GM21360 (cell line): ENCODE measurements around the gene ADD1.
"Not testable (repeated sequence)": the region's sequence is repeated elsewhere in the genome, so short reads cannot be mapped to it uniquely, and the experiment has no call there.

Experiments used
- ATAC-seq: cut with Tn5 transposase; IDR thresholded peaks from one replicate; pipeline ENCODE4 v1.9.1; 2021; ENCODE audit warnings: mild to moderate bottlenecking, moderate library complexity; ENCODE audit not compliant: unreplicated experiment

Gene ADD1

DNA sequence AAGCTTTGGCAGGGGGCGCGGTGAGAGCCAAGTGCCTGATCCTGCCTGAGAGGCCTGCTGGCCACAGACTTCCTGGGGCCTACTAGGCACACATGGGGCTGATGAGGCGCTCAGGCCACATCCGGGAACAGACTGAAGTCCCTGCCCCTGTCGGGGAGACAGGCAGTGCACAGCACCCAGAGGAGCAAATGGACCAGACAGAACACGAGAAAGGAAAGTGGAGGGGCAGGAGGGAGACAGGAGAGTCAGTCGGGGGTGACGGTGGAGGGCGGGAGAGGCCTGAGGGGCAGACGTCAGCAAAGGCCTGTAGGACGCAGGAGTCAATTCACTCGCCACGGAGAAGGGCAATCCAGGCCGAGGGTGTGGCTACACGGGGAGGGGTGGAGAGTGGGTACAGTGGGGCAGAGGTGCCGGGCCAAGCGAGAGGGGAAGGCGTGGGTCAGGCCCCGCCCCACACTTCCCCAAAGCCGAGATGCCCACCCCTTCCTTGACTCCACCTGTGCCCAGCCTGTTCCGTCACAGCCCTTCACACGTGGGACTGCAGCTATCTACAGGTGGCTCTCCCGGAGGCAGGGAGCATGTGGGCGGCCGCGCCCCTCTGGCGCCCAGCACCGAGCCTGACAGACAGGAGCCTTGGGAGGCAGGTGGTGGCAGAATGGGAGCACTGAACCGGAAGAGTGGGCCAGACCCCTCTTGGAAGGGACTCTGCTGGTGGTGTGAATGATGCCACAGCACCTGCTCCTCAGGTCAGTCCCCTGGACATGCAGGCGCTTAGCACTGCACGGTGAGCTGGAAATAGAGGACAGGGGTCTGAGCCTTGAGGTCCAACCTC, 99.1 kb downstream of the ADD1 start:
- ATAC-seq, result no peak

DNA sequence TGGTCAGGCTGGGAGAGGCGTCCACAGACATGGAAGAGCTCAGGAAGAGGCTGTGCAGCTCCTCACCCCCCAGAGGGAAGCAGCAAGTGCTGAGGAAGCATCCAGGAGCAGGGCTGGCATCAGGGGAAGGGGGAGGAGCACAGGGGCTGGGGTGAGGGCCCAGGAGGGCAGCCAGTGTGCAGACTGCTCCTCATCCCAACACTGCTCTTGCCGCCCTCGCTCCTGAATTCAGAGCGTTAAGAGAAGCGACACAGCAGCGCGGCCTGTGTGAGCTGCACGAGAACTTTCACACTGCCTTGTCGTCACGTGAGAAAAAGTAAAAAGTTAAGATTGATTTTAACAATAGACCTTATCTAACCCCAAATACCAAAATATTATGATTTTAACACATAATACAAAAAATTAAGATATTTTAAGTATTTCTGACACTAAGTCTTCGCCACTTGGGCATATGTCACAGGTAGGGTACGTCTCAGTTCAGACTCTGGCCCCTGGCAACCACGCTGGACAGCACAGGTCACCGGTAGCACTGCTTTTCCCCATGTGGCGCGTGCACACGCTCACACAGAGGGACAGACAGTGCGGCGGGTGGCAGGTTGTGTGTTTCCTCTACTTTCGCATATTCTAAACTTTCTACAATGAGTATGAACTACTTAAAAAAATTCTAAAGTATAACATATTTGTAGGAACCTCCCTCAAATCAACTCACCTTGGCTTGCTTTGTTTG, 99.9 kb downstream of the ADD1 start:
- ATAC-seq, result no peak

DNA sequence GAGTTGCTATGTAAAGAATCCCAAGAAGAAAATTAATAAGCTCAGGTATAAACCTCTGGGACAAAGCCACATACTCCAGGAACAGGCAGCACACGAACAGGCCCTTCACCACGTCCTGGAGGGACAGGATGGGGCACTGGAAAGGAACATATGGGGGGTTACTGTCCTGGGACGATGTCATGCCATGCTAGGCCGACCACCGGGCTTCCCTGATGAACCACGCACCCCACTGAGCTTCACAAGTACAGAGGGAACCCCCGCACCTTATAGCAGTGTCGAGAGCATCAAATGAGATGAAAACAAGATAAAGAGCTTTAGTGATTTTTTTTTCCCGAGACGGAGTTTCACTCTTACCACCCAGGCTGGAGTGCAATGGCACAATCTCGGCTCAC, 100.4 kb downstream of the ADD1 start:
- no peak for ATAC-seq

DNA sequence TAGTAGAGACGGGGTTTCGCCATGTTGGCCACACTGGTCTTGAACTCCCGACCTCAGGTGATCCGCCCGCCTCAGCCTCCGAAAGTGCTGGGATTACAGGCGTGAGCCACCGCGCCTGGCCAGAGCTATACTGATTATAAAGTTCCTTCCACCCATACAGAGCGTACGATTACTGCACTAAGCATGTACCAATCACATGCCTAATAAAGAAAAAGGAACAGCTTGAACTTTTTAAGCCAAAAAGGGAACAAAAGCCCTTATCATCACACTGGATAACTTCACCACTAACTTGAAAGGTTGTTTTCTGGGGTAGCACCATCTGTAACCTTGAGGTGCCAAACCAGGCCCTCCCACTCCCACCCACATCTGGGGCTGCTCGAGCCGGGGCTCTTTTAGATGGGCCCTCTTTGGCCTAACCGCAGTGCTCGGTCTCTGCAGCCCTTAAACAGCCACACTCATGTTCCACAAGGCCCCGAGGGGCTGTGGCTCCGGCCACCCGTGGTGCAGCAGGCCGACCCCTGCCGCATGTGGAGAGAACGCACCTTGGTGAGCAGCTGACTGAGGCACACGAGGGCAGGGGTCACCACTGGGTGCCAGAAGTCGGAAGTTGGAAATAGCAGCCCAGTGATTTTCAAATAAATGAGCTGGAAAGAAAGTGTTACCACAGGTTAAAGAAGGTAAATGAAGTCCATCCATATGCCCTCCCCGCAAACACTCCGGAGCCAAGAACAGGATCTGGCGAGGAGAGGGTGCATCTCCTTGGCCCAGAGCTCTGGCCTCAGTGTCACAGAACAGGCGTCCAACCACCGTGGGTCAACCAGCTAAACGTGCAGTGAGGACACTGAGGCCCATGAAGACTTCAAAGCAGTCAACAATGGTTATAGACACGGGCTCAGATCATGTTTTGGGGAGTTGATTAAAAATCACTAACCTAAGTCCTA, 101.2 kb downstream of the ADD1 start:
- ATAC-seq, result no peak

DNA sequence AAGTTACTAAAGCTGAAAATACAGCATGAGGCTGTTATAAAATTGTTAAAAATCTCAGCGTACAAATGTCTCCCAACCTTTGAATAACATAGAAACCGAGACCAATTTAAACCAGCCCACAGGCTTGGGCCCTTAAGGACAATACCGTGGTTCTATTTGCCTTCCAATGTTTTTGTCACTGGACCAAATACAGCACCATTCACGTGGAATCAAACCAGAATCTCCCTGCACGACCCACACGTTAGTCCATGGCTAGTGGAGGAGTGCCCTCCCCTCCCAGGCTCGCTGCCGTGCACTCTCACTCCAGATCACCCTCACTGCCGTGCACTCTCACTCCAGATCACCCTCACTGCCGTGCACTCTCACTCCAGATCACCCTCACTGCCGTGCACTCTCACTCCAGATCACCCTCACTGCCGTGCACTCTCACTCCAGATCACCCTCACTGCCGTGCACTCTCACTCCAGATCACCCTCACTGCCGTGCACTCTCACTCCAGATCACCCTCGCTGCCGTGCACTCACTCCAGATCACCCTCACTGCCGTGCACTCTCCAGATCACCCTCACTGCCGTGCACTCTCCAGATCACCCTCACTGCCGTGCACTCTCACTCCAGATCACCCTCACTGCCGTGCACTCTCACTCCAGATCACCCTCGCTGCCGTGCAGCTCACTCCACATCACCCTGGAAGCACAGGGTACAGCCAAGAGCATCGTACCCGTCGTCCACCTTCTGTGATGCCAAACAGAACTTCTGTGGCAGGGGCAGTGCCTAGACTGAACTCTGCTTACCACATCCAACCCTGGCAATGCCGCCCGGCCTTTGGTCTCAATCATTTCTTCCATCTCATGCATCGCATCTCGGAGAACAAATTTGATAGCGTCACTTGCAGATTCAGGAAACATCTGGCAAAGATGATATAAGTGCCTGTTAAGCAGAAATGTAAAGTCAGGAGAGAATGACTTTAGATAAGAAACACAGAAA, 102.3 kb downstream of the ADD1 start:
- not testable (repeated sequence) for ATAC-seq

DNA sequence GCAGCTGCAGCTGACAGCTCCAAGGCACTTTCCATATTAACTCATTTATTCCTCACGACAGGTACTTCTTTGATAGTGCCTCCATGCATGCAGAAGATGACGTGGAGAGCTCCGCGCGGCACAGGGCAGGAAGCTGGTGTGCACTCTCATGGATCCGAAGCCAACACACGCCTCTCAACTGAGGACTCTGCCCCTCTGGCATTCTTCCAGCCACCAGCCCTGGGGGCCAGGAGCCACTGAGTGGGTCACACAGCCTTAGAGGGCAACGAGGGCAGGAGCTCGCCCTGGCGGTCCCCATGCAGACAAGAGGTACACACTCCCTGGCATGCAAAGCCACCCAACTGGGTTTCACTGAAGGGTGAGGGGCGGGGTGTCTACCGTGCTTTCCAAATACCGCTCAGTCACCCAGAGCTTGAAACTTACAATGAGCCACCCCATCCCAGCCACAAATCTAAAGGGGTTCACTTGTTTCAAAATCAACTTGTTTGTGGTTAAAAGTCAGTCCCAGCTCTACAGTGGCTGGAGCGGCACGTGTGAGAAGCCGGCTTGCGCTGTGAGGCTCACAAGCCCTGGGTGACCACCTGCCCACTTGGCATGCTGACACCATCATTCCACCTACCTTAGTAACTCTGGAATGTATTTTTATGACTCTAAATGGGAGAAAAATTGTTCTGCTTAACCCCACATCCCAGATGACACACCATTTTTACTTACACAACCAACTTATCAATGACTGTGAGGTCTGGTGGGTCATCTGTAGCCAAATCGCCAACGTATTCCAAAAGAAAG, 103.4 kb downstream of the ADD1 start:
- ATAC-seq, result no peak

DNA sequence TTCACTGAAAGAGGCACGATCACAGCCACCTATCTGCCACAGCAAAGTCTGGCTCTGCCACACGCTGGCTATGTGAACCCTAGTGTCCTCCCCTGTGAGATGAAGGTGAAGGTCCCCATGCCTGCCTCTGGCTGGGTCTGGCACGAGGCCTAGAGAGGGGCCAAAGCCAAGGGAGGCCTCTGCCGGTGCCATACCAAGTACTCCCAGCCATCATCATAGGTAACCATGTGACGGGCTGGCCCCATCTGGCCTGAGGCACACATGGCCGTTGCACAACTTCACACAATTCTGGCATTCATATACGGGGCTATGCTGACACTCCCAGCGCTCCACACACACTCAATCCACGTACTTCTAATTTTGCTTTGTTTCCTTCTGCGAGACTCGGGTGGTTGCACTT, 104.3 kb downstream of the ADD1 start:
- ATAC-seq, result no peak

DNA sequence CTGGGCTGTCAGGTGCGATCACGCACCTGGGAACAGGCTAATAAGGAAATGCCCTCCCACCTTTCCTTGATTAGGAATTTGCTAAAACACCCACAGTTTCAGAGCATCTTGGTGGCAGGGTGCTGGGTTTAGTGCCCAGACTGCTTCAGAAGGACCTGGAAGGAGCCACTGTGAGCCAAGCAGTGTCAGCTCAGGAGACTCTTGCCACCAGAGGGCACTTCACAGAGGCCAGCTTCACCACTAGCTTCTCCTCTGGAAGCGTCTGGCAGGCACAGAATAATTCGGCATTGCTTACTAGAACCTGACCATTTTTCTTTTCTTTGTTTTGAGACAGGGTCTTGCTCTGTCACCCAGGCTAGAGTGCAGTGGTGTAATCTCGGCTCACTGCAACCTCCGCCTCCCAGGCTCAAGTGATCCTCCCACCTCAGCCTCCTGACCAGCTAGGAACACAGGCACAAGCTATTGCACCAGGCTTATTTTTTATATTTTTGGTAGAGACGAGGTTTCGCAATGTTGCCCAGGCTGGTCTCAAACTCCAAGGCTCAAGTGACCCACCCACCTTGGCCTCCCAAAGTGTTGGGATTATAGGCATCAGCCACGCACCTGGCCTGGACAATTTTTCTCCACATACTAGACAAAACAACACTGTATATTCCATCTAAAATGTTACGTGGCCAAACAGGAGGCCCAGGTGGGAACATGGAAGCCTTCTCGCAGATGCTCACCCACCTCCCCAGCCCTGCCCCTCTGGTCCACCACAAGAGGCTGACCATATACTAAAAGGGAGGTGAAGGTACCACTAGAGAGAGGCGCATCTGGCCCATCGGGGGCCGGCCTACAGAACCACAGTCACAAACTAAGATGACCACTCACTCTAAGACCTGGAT, 105.5 kb downstream of the ADD1 start:
- ATAC-seq, result no peak

DNA sequence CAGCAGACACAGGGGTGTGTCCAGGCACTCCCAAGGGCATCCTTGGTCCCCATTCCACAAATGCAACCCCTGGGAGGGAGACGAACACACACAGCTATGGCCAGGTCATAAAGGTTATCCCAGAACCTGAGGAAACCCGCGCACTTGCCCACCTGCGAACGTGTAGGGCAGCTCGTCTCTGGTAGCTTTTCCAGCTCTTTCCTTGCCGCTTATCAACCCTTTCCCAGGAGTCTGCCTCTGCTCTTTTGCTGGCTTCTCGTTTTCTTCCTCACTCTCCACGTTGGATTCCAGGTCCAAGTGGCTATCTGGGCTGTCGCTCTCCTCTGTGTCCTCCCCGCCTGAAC, 106.1 kb downstream of the ADD1 start:
- no peak for ATAC-seq

DNA sequence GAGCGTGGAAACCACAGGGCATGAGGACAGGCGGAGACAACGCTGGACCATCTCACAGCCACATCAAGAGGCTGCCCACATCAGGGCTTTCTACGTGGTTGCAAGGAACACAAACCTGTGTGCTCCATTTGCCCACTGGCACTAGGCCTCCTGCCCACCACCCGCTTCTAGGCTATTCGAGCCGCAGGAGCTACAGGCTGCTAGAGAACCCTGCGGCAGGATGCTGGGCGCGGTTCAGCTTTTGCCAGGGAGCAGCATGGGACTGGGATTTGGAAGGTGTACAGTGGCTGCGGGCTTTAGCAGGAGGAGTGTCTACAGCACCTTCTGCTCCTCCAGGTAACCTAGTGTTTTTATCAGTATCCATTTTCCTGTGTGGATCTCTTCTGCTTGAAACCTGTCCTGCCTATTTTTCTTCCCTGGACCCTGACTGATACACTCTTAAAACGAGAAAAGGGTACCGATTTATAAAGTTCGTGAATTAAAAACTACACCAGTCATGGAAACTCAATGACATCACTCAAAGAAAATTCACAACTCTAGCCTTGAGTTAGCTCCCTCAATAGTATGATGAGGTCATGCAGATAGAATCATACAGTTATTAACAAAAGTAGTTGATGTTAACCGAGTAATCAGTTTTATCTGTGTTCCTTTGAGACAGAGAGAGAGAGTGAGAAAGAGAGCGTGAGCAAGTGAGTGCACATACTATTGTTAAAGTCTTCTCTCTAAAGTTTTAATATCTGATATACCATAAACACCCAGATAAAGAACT, 106.8 kb downstream of the ADD1 start:
- ATAC-seq, result no peak

DNA sequence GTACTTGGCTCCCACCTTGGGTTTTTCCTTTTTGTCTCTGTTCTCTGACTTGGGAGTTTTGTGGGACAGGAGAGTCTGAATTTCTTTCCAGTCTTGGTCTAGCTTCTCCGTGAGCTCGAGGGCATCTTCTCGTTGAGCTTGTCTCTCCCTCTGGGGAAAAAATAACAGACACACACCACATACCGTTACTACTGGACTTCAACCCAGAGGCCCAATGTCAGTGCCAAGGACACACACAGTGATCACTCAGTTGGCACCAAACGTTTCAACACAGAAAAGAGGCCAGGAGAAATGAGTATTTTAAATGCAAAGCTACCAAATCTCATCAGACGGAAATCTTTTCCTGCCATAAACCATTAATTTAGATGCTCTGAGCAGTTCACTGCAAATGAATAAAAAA, 109.9 kb downstream of the ADD1 start:
- ATAC-seq, result no peak

DNA sequence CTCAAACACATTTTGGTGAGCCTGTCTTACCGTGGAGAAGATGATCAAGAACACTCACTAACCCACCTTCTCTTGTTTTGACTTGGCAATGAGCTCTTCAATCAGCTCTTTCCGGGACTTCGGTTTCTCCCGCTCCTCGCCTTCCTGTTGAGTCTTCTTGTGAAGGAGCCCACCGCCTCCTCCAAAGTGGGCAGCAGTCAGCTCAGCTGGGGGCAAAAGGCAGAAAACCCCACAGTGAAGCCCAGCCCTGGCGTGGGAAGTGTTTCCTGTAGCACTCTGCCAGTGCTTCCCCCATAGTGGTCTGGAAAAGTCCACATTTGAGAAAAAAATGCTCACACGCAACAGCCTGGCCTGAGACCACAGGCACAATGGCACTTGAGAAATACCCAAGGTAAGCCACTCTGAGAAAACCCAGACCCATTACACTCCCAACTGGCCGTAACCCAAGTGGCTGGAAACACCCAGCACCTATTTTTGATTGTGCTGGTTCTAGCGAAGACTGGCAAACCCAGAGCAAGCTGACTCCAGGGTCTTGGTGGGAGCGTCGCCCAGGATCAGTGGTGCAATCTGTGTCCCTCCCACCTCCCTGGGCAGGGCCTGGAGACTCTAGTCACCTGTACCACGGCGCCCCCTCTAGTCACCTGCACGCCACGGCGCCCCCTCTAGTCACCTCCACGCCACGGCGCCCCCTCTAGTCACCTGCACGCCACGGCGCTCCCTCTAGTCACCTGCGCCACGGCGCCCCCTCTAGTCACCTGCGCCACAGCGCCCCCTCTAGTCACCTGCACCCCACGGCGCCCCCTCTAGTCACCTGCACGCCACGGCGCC, 110.9 kb downstream of the ADD1 start:
- peak; percentile 59 for ATAC-seq

DNA sequence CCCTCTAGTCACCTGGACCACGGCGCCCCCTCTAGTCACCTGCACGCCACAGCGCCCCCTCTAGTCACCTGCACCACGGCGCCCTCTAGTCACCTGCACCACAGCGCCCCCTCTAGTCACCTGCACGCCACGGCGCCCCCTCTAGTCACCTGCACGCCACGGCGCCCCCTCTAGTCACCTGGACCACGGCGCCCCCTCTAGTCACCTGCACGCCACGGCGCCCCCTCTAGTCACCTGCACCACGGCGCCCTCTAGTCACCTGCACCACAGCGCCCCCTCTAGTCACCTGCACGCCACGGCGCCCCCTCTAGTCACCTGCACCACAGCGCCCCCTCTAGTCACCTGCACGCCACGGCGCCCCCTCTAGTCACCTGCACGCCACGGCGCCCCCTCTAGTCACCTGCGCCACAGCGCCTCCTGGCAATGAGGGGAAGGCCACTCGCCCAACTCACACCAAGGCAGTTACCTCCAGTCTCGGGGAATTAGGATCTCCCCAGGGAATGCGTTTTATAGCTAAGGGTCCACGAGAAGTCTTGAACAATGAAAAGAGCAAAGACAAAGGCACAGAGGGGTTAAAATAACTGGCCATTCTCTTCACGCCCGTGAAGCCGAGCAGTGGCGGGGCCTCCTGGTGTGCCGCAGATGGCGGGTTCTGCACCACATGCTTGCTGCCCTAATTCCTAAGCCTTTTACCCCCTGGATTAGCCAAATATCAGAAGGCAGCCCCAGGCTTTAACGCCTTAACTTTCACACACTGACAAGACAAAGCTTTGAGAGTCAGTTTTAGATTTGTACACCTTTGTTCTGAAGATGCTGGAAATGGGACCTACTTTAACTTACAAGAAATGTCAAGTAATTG, 111.8 kb downstream of the ADD1 start:
- not testable (repeated sequence) for ATAC-seq

DNA sequence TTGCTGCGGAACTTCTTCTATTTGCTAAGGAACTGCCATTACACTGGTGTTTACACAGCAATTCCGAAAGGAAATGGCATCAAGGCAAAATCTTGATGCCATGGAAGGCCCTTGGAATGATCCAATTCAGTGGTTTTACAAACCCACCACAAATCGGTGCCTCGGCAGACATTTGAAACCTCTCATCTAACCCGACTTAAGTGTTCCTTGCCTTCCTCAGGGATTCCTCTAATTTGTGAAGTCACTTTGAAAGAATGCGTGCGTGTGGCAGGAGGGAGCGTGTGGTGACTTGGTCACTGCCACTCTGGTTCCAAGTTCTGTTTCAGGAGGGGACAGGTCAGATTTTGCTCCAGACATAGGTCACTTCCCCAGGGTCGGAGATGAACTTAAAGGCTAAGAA, 114.8 kb downstream of the ADD1 start:
- no peak for ATAC-seq

DNA sequence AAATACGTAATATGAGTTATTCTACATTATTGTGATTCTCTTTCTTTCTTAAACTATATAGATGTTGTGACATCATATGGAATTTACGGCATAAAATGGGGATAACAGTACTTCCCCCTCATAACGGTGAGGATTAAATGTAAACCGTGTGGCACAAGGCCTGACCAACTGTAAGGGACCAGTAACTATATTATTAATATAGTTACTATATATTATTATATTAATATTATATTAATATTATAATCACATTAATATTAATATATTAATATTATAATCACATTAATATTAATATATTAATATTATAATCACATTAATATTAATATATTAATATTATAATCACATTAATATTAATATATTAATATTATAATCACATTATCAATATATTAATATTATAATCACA, 116.8 kb downstream of the ADD1 start:
- ATAC-seq, result not testable (repeated sequence)

DNA sequence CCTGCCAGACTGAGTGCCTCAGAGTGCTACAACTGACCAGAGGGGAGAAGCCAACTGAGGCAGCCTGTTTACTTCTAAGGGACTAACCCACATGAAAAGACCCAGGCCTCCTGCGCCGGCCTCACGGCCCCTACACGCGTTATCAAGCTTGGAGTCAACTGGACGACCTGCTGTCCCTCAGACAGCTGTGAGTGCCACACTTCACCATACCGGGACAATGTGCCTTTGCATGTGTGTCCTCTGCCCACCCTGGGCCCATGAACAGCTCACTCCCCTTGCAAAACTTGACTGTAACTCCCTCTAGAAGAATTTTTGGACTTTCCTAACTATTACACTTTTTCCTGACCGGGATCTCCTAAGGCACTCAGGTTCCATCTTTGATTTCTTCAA, 117.8 kb downstream of the ADD1 start:
- no peak for ATAC-seq
